ENCODE data around the gene NCMAP. TPM values are rescaled to one million over a fixed set of nuclear protein-coding genes. Genes with fewer than 3 reads are reported as not detected.

Gene NCMAP
- polyA plus RNA-seq, 1 of the 3 experiments (the other 2 are of a cell fraction) = not detected

DNA sequence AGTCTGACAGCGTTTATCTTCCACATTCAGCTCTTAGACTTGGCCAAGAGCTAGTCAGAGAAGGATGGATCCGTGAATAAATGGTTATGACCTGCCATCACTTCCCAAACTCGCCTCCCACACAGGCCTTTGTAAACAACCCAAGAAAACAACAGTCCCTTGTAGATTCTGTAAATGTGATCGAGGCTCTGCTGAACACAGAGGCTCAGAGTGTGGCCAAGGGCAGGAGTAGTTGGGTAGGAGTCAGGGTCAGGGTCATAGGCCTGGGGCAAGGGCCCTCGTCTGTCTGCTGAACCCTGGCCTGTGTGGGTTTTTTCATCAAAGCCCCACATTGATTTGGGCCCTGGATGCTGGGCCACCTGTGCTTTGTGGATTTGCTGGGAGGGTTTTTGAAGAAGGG lies 32.7 kb downstream of the NCMAP start:
- Histone ChIP-seq H4K20me1 (ENCODE audit: insufficient read depth) (no peaks in the 10 kb centered on the region), H3K4me3 (ENCODE audit: low read depth in 2 of 2, low read length in 1 of 2) (no peak overlapping the region), H3K9me3 (no peaks in the 10 kb centered on the region), H3K4me1 (ENCODE audit: control insufficient read depth in 1 of 2, insufficient read depth in 2 of 2, low read depth in 1 of 2, low read length in 1 of 2) (no peaks in the 10 kb centered on the region), H3K79me2 (ENCODE audit: insufficient read depth) (no peaks in the 10 kb centered on the region), H3K9ac (no peak overlapping the region), H3K27me3 (ENCODE audit: insufficient read depth) (no peaks in the 10 kb centered on the region), H3F3A (replicated peaks; ENCODE audit: insufficient read depth) (no peaks in the 10 kb centered on the region), H3K9me2 (no peaks in the 10 kb centered on the region), H2AFZ (ENCODE audit: low read depth) (no peak overlapping the region), H3K4me2 (no peak overlapping the region), H3K36me3 (replicated peaks in 1 of 2; ENCODE audit: control insufficient read depth in 1 of 2, insufficient read depth in 2 of 2, low read length in 1 of 2) (no peaks in the 10 kb centered on the region), H3K27ac (ENCODE audit: low read depth in 2 of 2, low read length in 1 of 2) (no peak overlapping the region)
- CTCF ChIA-PET = interaction anchor here (0.6 to 2.7 kb wide), 9 partner anchors 18 to 302 kb away, joined by 4 to 28 read pairs (median 6); partner anchors contain the start of gene NIPAL3
- 23% methylated on average over 5 of the region's 5 CpGs for WGBS (ENCODE audit: low lambda C conversion rate)
- POLR2A ChIA-PET = no interaction called here
- DNase-seq = no peak
- TF ChIP-seq SMC3 (IDR thresholded peaks at IDR 0.05; ENCODE audit: low read depth, low read length) (no peak), POLR2AphosphoS5 (IDR thresholded peaks at IDR 0.05; ENCODE audit: low read depth, low read length) (no peak), NFIC (IDR thresholded peaks at IDR 0.05; ENCODE audit: borderline replicate concordance) (no peak)

GRCh38 chr1:24589200-24589599 lies 33.3 kb downstream of the NCMAP start:
- H3K4me2 ChIP-seq = no peak overlapping the region
- no peaks in the 10 kb centered on the region for H3K9me3 ChIP-seq
- H3K4me3 ChIP-seq (ENCODE audit: low read depth in 2 of 2, low read length in 1 of 2) = no peak overlapping the region
- H3K9ac ChIP-seq = no peak overlapping the region
- H3K27ac ChIP-seq (ENCODE audit: low read depth in 2 of 2, low read length in 1 of 2) = no peak overlapping the region
- no peaks in the 10 kb centered on the region for H3F3A ChIP-seq (replicated peaks; ENCODE audit: insufficient read depth)
- H2AFZ ChIP-seq (ENCODE audit: low read depth) = no peak overlapping the region
- DNase-seq = no peak
- H3K79me2 ChIP-seq (ENCODE audit: insufficient read depth) = no peaks in the 10 kb centered on the region
- no peaks in the 10 kb centered on the region for H3K27me3 ChIP-seq (ENCODE audit: insufficient read depth)
- no peaks in the 10 kb centered on the region for H3K4me1 ChIP-seq (ENCODE audit: control insufficient read depth in 1 of 2, insufficient read depth in 2 of 2, low read depth in 1 of 2, low read length in 1 of 2)
- POLR2A ChIA-PET = no interaction called here
- WGBS (ENCODE audit: low lambda C conversion rate) = 22% methylated on average over 3 of the region's 3 CpGs
- TF ChIP-seq PBX3 (IDR thresholded peaks at IDR 0.05) (no peak), RXRA (IDR thresholded peaks at IDR 0.05; ENCODE audit: borderline replicate concordance, low read depth) (no peak), ELF1 (IDR thresholded peaks at IDR 0.05) (no peak), SIN3A (IDR thresholded peaks at IDR 0.05; ENCODE audit: borderline replicate concordance, low read depth, low read length) (no peak), MEF2A (IDR thresholded peaks at IDR 0.05; ENCODE audit: borderline replicate concordance, low read depth) (no peak), EP300 (IDR thresholded peaks at IDR 0.05; ENCODE audit: borderline replicate concordance in 1 of 2, low read depth in 1 of 2, low read length in 1 of 2) (no peak), YY1 (IDR thresholded peaks at IDR 0.05; ENCODE audit: low read depth) (no peak), RCOR1 (IDR thresholded peaks at IDR 0.05; ENCODE audit: low read length) (no peak), MXI1 (IDR thresholded peaks at IDR 0.05; ENCODE audit: low read depth, low read length) (no peak), RFX5 (IDR thresholded peaks at IDR 0.05; ENCODE audit: low read length) (no peak), EZH2phosphoT487 (IDR thresholded peaks at IDR 0.05; ENCODE audit: borderline replicate concordance, low read depth) (no peak), TAF1 (IDR thresholded peaks at IDR 0.05; ENCODE audit: borderline replicate concordance, low read depth, low read length) (no peak), GATA2 (CRISPR knock-in tag; IDR thresholded peaks at IDR 0.05) (no peak), IRF3 (IDR thresholded peaks at IDR 0.05; ENCODE audit: low read depth, low read length) (no peak), FOXM1 (IDR thresholded peaks at IDR 0.05; ENCODE audit: low read depth) (no peak), TEAD4 (IDR thresholded peaks at IDR 0.05; ENCODE audit: borderline replicate concordance, insufficient read depth) (no peak), POLR2AphosphoS5 (IDR thresholded peaks at IDR 0.05; ENCODE audit: low read depth, low read length) (no peak)
- CTCF ChIA-PET = interaction anchor here (0.7 to 1.3 kb wide), 3 partner anchors 14 to 174 kb away, joined by 3 to 4 read pairs (median 3); partner anchors contain the start of gene NIPAL3
- no peaks in the 10 kb centered on the region for H3K36me3 ChIP-seq (replicated peaks in 1 of 2; ENCODE audit: control insufficient read depth in 1 of 2, insufficient read depth in 2 of 2, low read length in 1 of 2)
- H4K20me1 ChIP-seq (ENCODE audit: insufficient read depth) = no peaks in the 10 kb centered on the region
- H3K9me2 ChIP-seq = no peaks in the 10 kb centered on the region

Data from SK-N-SH (cell line).